GM12872 (cell line): ENCODE measurements around the gene SRPK2.

ENCODE experiments used
- TF ChIP-seq, protein P1 (sequence below): IDR thresholded peaks from 3 replicates; pipeline ENCODE4 v1.5.1; 2011; ENCODE audit warnings: low read depth, mild to moderate bottlenecking, low read length, moderate library complexity; ENCODE audit not compliant: insufficient read depth

The SRPK2 gene

GRCh38 chr7:105118612-105119600 is 269.8 kb downstream of the SRPK2 start:
- TF ChIP-seq, protein P1, sequence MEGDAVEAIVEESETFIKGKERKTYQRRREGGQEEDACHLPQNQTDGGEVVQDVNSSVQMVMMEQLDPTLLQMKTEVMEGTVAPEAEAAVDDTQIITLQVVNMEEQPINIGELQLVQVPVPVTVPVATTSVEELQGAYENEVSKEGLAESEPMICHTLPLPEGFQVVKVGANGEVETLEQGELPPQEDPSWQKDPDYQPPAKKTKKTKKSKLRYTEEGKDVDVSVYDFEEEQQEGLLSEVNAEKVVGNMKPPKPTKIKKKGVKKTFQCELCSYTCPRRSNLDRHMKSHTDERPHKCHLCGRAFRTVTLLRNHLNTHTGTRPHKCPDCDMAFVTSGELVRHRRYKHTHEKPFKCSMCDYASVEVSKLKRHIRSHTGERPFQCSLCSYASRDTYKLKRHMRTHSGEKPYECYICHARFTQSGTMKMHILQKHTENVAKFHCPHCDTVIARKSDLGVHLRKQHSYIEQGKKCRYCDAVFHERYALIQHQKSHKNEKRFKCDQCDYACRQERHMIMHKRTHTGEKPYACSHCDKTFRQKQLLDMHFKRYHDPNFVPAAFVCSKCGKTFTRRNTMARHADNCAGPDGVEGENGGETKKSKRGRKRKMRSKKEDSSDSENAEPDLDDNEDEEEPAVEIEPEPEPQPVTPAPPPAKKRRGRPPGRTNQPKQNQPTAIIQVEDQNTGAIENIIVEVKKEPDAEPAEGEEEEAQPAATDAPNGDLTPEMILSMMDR = no peak

GRCh38 chr7:105112440-105113418 is 276.0 kb downstream of the SRPK2 start:
- TF ChIP-seq, protein P1 = no peak

GRCh38 chr7:105107458-105107857 is 281.3 kb downstream of the SRPK2 start:
- TF ChIP-seq, protein P1 = no peak

DNA sequence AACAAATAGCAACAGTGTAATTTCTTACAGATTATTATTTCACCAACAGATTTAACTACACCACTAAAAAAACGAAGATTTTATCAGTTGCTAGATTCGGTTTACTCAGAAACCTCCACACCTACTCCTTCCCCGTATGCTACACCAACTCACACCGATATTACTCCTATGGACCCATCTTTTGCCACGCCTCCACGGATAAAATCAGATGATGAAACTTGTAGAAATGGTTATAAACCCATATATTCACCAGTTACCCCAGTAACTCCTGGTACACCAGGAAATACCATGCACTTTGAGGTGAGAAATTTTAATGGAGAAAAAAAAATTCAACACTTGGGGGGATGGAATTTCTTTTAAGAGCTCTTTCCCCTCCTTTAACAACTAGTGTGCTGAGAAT is 282.2 kb downstream of the SRPK2 start:
- TF ChIP-seq, protein P1 = no peak

DNA sequence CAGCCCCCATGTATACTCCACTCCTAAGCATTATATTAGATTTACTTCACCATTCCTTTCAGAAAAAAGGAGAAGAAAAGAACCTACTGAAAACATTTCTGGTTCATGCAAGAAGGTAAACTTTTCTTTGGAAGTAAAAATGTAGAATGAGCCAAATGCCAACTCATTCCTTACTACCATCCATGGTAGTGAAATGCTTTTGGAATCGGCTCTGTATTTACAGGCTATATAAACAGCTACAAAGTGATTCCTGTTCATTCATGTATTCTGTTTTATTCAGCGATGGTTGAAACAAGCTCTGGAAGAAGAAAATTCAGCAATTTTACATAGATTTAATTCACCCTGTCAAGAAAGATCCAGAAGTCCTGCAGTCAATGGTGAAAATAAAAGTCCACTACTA is 283.1 kb downstream of the SRPK2 start:
- TF ChIP-seq, protein P1 = no peak

- TF ChIP-seq, protein P1 = no peak
Measured at GRCh38 chr7:105102557-105103352, 286.0 kb downstream of the SRPK2 start.
